GM12878 (cell line): Measurements from ENCODE around the gene GALNT17. TPM values are rescaled to one million over a fixed set of nuclear protein-coding genes. Genes with fewer than 3 reads are reported as not detected.

Experiments used
- ATAC-seq: fragments of 200-7000 bp; cut with Tn5 transposase; 3 replicates; pipeline ENCODE4 v1.9.1; 2020; ENCODE audit warnings: mild to moderate bottlenecking, moderate library complexity
- BruUV-seq: library from RNA; stranded (reverse); fragments of 400-500 nt; replicated peaks from 2 replicates; lab custom pipeline; 2021; lab: Mats Ljungman, UMichigan
- CTCF ChIA-PET: fragments of 300-600 bp; sonication (Branson Sonifier 250); formaldehyde crosslinking; extraction: SDS; loops from one replicate; lab custom pipeline; 2021; ENCODE audit warnings: inconsistent platforms; lab: Yijun Ruan, JAX
- POLR2A ChIA-PET: fragments of 350-600 bp; formaldehyde crosslinking; extraction: SDS; loops from one replicate; lab custom pipeline; 2021; ENCODE audit warnings: inconsistent platforms; lab: Charles Lee
- RAD21 ChIA-PET: fragments of 300-600 bp; sonication (Branson Sonifier 250); formaldehyde crosslinking; loops from one replicate; lab custom pipeline; 2023; ENCODE audit warnings: antibody characterized with exemption; ENCODE audit not compliant: unreplicated experiment; lab: Charles Lee
- SMC1A ChIA-PET: fragments of 300-600 bp; sonication (Branson Sonifier 250); formaldehyde crosslinking; loops from one replicate; lab custom pipeline; 2023; ENCODE audit not compliant: unreplicated experiment, uncharacterized antibody; lab: Charles Lee
- DNase-seq: peaks from one replicate; pipeline ENCODE4 v3.0.0-alpha.2; 2011; ENCODE audit warnings: low read depth, low spot score
- FAIRE-seq: peaks from 3 replicates; lab custom pipeline; 2011; peaks lifted over from hg19 to GRCh38; lab: Jason Lieb, UNC
- H2AFZ ChIP-seq: 2 replicates; pipeline ENCODE4 v1.6.0; 2011; ENCODE audit warnings: low read depth, low read length, control low read depth; ENCODE audit not compliant: control insufficient read depth
- H3K27ac ChIP-seq: 2 replicates; pipeline ENCODE4 v1.5.1; 2011; ENCODE audit warnings: control low read depth; ENCODE audit not compliant: control insufficient read depth, insufficient read depth
- H3K27me3 ChIP-seq, 2 experiments: replicated peaks in 1 of 2; 2 replicates each; pipeline versions ENCODE4 v1.6.0 to v1.6.1; 2011; ENCODE audit warnings: low read length in 1 of 2; ENCODE audit not compliant: control insufficient read depth in 2 of 2, insufficient read depth in 2 of 2
- H3K36me3 ChIP-seq, 2 experiments: 2 replicates each; pipeline ENCODE4 v1.5.1; 2011; ENCODE audit warnings: low read length in 1 of 2; ENCODE audit not compliant: control insufficient read depth in 2 of 2, insufficient read depth in 2 of 2
- H3K4me1 ChIP-seq: 2 replicates; pipeline ENCODE4 v1.6.1; 2011; ENCODE audit warnings: mild to moderate bottlenecking, low read length, moderate library complexity, mixed read lengths; ENCODE audit not compliant: control insufficient read depth, insufficient read depth
- H3K4me2 ChIP-seq: 2 replicates; pipeline ENCODE4 v1.6.0; 2011; ENCODE audit warnings: control low read depth; ENCODE audit not compliant: control insufficient read depth, insufficient read depth
- H3K4me3 ChIP-seq: fragments of 200-600 bp; sonication (generic); 2 replicates; pipeline ENCODE4 v1.5.1; 2016
- H3K79me2 ChIP-seq: 2 replicates; pipeline ENCODE4 v1.6.0; 2011; ENCODE audit warnings: low read length; ENCODE audit not compliant: control insufficient read depth, insufficient read depth
- H3K9ac ChIP-seq: 2 replicates; pipeline ENCODE4 v1.8.0; 2011; ENCODE audit warnings: low read length, control low read depth, mixed read lengths; ENCODE audit not compliant: control insufficient read depth, insufficient read depth
- H3K9me3 ChIP-seq: replicated peaks from 3 replicates; pipeline ENCODE4 v1.5.1; 2011; ENCODE audit warnings: mild to moderate bottlenecking, low read length; ENCODE audit not compliant: control insufficient read depth, insufficient read depth
- H4K20me1 ChIP-seq: 2 replicates; pipeline ENCODE4 v1.6.0; 2011; ENCODE audit not compliant: control insufficient read depth, insufficient read depth
- BHLHE40 ChIP-seq, 2 experiments: fragments of 450-650 bp in 1 of 2; IDR thresholded peaks; 2 replicates each; pipeline ENCODE4 v1.6.1; 2011 to 2017; ENCODE audit warnings: low read depth in 2 of 2, borderline replicate concordance in 1 of 2, improper control_type of control experiment in 1 of 2, low read length in 1 of 2, mild to moderate bottlenecking in 1 of 2
- CEBPB ChIP-seq, 2 experiments: fragments of 150-350 bp in 1 of 2; IDR thresholded peaks; 2 replicates each; pipeline ENCODE4 v1.6.1; 2012 to 2014; ENCODE audit warnings: low read depth in 2 of 2, low read length in 2 of 2, borderline replicate concordance in 1 of 2, inconsistent platforms in 1 of 2
- CHD1 ChIP-seq: IDR thresholded peaks from 2 replicates; pipeline ENCODE4 v1.6.1; 2012; ENCODE audit warnings: low read depth, low read length, improper control_type of control experiment
- EGR1 ChIP-seq, 2 experiments: IDR thresholded peaks; 1 replicate in 1 of 2; 2 replicates in 1 of 2; pipeline ENCODE4 v1.6.1; 2011 to 2012; ENCODE audit warnings: low read depth in 2 of 2, low read length in 2 of 2, borderline replicate concordance in 1 of 2, mild to moderate bottlenecking in 1 of 2, moderate library complexity in 1 of 2
- EZH2 ChIP-seq: IDR thresholded peaks from 2 replicates; pipeline ENCODE4 v1.6.1; 2012; ENCODE audit warnings: low read depth, mild to moderate bottlenecking, control low read depth, inconsistent platforms, low read length, borderline replicate concordance; ENCODE audit not compliant: control insufficient read depth
- JUND ChIP-seq: IDR thresholded peaks from 2 replicates; pipeline ENCODE4 v1.6.1; 2012; ENCODE audit warnings: low read depth, mild to moderate bottlenecking, low read length, improper control_type of control experiment, moderate library complexity
- MLLT1 ChIP-seq: fragments of 450-650 bp; IDR thresholded peaks from 2 replicates; pipeline ENCODE4 v1.6.1; 2016; ENCODE audit warnings: mild to moderate bottlenecking
- MTA2 ChIP-seq: fragments of 450-650 bp; IDR thresholded peaks from 2 replicates; pipeline ENCODE4 v1.6.1; 2016; ENCODE audit warnings: low read depth, mild to moderate bottlenecking, moderate library complexity
- NFXL1 ChIP-seq: fragments of 450-650 bp; IDR thresholded peaks from 2 replicates; pipeline ENCODE4 v1.6.1; 2017; ENCODE audit warnings: antibody characterized with exemption, mild to moderate bottlenecking, borderline replicate concordance
- NR2F1 ChIP-seq: fragments of 450-650 bp; conservative IDR thresholded peaks from 2 replicates; pipeline ENCODE4 v1.6.1; 2017; ENCODE audit warnings: mild to moderate bottlenecking
- POU2F2 ChIP-seq: IDR thresholded peaks from 3 replicates; pipeline ENCODE4 v1.6.1; 2011; ENCODE audit warnings: low read depth, mild to moderate bottlenecking, low read length, borderline replicate concordance
- SP1 ChIP-seq: IDR thresholded peaks from one replicate; pipeline ENCODE4 v1.6.1; 2011; ENCODE audit warnings: low read depth, low read length
- TBL1XR1 ChIP-seq: IDR thresholded peaks from 2 replicates; pipeline ENCODE4 v1.6.1; 2012; ENCODE audit warnings: low read depth, low read length, improper control_type of control experiment
- YY1 ChIP-seq: IDR thresholded peaks from 2 replicates; pipeline ENCODE4 v1.6.1; 2011; ENCODE audit warnings: low read depth, mild to moderate bottlenecking, low read length
- ZZZ3 ChIP-seq: IDR thresholded peaks from 2 replicates; pipeline ENCODE4 v1.6.1; 2011; ENCODE audit warnings: low read depth; ENCODE audit not compliant: control insufficient read depth, insufficient read length
- WGBS: methylation state at CpG from one replicate; pipeline ENCODE4 v1.1.6; 2016; ENCODE audit warnings: low lambda C conversion rate; ENCODE audit not compliant: insufficient replicate concordance, insufficient coverage; ENCODE audit errors: missing lambda C conversion rate; 5-methylcytosine and 5-hydroxymethylcytosine counted together
- in situ Hi-C: fragments of 300-500 bp; cut with MboI; formaldehyde crosslinking; loops from 9 replicates; pipeline ENCODE4 v1.14.3; 2018; ENCODE audit warnings: mixed read lengths
- intact Hi-C: fragments of 100-400 bp; cut with micrococcal nuclease; formaldehyde crosslinking; loops from one replicate; pipeline ENCODE4 v1.14.2; 2022; ENCODE audit not compliant: unreplicated experiment
- polyA plus RNA-seq, 11 experiments: library from polyadenylated mRNA; depleted of rRNA in 4 of 11; unstranded in 6 of 11; stranded (reverse) in 5 of 11; fragments of >200 nt; fragmentation: Nextera tagmentation in 4 of 11; fragmentation: Illumina TruSeq in 1 of 11; extraction: Ambion mirVana in 4 of 11; extraction: Trizol in 1 of 11; gene quantifications; 1 replicate in 1 of 11; 2 replicates in 10 of 11; pipeline versions ENCODE4 v1.2.1 to v1.2.3, GENCODE V29; 2011 to 2016; ENCODE audit warnings: inconsistent platforms in 2 of 11, missing spikeins in 2 of 11, low read depth in 1 of 11
- total RNA-seq, 4 experiments: library from RNA; depleted of rRNA in 3 of 4; stranded (reverse); fragments of >200 nt in 3 of 4; fragmentation: Illumina TruSeq in 1 of 4; extraction: Trizol in 1 of 4; gene quantifications; 2 replicates each; pipeline versions ENCODE4 v1.2.1 to v1.2.3, GENCODE V29; 2013 to 2021
- TF ChIP-seq, protein P1 (sequence below): fragments of 450-650 bp; formaldehyde crosslinking; IDR thresholded peaks from 2 replicates; pipeline ENCODE4 v1.5.0; 2022; ENCODE audit warnings: mild to moderate bottlenecking, missing genetic modification characterization

The GALNT17 gene
- total and polyA plus RNA-seq, 10 of the 15 experiments (the other 5 are each of a cell fraction or from before 2014, with no cell fraction given): 0.12 to 0.15 TPM; not detected in 8

- 41% methylated on average over 8 of the region's 8 CpGs for WGBS
- BruUV-seq: no TSS peak
- no peak for FAIRE-seq
- POLR2A ChIA-PET: no interaction called here
- intact Hi-C loops: no loop called here
- H3K79me2 ChIP-seq: no peaks in the 10 kb centered on the region
- RAD21 ChIA-PET: no interaction called here
- no peak overlapping the region for H2AFZ ChIP-seq
- no peak for DNase-seq
- H3K9ac ChIP-seq: no peak overlapping the region
- H3K9me3 ChIP-seq: no peaks in the 10 kb centered on the region; the same call in 2 of the 3 replicates
- H3K4me3 ChIP-seq: no peak overlapping the region
- no peak for ATAC-seq
- SMC1A ChIA-PET: no interaction called here
- H3K27me3 ChIP-seq: no peaks in the 10 kb centered on the region
- H3K4me1 ChIP-seq: no peaks in the 10 kb centered on the region
- H4K20me1 ChIP-seq: no peaks in the 10 kb centered on the region
- no peak for TF ChIP-seq NFXL1
- no peak for TF ChIP-seq SP1
- no peak for TF ChIP-seq JUND
- no peak for TF ChIP-seq BHLHE40 (IDR thresholded peaks at IDR 0.05; ENCODE audit: borderline replicate concordance in 1 of 2, low read depth in 2 of 2, low read length in 1 of 2)
- TF ChIP-seq EGR1 (IDR thresholded peaks at IDR 0.05; ENCODE audit: borderline replicate concordance in 1 of 2, low read depth in 2 of 2, low read length in 2 of 2): no peak
- no peak for TF ChIP-seq NR2F1
- no peak for TF ChIP-seq MLLT1
- TF ChIP-seq EZH2: no peak
- no peak for TF ChIP-seq YY1
- no peak for TF ChIP-seq CHD1
- TF ChIP-seq, protein P1, sequence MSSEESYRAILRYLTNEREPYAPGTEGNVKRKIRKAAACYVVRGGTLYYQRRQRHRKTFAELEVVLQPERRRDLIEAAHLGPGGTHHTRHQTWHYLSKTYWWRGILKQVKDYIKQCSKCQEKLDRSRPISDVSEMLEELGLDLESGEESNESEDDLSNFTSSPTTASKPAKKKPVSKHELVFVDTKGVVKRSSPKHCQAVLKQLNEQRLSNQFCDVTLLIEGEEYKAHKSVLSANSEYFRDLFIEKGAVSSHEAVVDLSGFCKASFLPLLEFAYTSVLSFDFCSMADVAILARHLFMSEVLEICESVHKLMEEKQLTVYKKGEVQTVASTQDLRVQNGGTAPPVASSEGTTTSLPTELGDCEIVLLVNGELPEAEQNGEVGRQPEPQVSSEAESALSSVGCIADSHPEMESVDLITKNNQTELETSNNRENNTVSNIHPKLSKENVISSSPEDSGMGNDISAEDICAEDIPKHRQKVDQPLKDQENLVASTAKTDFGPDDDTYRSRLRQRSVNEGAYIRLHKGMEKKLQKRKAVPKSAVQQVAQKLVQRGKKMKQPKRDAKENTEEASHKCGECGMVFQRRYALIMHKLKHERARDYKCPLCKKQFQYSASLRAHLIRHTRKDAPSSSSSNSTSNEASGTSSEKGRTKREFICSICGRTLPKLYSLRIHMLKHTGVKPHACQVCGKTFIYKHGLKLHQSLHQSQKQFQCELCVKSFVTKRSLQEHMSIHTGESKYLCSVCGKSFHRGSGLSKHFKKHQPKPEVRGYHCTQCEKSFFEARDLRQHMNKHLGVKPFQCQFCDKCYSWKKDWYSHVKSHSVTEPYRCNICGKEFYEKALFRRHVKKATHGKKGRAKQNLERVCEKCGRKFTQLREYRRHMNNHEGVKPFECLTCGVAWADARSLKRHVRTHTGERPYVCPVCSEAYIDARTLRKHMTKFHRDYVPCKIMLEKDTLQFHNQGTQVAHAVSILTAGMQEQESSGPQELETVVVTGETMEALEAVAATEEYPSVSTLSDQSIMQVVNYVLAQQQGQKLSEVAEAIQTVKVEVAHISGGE: no peak
- no peak for TF ChIP-seq MTA2
- no peak for TF ChIP-seq ZZZ3
- no peak for TF ChIP-seq CEBPB (IDR thresholded peaks at IDR 0.05; ENCODE audit: borderline replicate concordance in 1 of 2, low read depth in 2 of 2, low read length in 2 of 2)
- no peak for TF ChIP-seq TBL1XR1
- no peak for TF ChIP-seq POU2F2
- CTCF ChIA-PET: no interaction called here
- no peak overlapping the region for H3K4me2 ChIP-seq
- no peak overlapping the region for H3K27ac ChIP-seq
- no peaks in the 10 kb centered on the region for H3K36me3 ChIP-seq
- in situ Hi-C loops: no loop called here
Observed at GRCh38 chr7:71555758-71556157, 423.8 kb downstream of the GALNT17 start.
